Retina (tissue), 1 donor: ENCODE results near the gene FOXB1.

Experiments used
- DNase-seq: peaks from one replicate; pipeline ENCODE4 v3.0.0-alpha.2; 2016

The FOXB1 gene

DNA sequence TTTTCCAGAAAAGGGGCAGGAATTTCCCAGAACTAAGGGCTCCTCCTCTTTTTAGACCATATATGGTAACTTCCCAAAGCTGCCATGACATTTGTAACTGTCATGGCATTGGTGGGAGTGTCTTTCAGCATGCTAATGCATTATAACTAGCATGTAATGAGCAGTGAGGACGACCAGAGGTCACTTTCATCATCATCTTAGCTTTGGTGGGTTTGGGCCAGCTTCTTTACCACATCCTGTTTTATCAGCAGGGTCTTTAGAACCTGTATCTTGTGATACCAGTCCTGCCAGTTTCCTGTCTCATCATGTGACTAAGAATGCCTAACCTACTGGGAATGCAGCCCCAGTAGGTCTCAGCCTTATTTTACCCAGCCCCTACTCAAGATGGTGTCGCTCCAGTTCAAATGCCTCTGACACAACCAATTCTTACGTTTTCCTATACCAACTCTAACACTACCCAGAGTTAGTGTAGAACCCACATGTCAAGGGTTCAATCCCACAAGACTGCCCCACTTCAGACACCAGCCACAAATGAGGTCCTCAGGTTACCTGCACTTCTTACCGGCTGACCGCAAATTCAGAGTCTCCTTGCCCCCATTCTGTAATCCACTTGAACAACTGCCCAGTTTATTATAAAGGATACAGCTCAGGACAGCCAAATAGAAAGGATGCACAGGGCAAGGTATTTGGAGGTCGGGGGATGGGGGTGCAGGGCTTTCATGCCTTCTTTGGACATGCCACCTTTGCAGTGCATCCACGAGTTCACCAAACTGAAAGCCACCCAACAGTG lies 17.7 kb downstream of the FOXB1 start:
- no peak for DNase-seq

DNA sequence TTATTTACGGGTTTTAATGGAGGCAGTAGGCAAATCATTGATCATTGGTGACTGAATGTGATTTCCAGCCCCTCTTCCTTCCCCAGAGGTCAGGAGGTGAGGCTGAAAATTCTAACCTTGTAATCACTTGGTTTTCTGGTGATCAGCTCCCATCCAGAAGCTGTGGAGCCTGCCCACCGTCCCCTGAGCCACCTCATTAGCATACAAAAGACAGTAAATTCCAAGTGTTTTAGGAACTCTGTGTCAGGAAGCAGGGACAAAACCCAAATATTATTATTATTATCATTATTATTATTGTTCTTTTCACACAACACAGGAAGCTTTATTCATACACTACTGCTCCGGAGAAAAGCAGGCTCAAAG lies 18.2 kb downstream of the FOXB1 start:
- DNase-seq: no peak

DNA sequence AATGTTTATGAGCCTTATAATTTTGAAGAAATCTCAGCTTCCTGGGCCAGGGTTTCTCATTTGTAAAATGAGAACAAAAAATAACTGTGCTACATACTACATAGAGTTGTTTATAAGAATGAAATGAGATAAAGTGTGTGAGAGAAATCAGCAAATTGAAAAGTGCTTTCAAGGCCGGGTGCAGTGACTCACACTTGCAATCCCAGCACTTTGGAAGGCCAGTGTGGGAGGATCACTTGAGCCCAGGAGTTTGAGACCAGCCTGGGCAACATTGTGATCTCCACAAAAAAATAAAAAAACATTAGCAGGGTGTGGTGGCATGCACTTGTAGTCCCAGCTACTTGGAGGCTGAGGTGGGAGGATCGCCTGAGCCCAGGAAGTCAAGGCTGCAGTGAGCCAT lies 22.4 kb downstream of the FOXB1 start:
- no peak for DNase-seq

DNA sequence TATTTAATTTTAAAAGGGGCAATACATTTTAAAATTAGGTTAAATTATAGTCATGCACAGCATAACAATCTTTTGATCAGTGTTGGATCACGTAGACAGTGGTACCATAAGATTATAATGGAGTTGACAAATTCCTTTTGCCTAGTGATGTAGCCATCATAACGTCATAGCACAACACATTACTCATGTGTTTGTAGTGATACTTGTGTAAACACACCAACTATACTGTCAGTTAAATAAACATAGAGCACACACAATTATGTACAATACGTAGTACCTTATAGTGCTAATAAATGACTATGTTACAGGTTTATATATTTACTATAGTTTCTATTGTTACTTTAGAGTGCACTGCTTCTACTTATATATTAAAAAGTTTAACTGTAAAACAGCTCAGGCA lies 31.2 kb downstream of the FOXB1 start:
- no peak for DNase-seq

GRCh38 chr15:60039316-60039715 lies 35.2 kb downstream of the FOXB1 start:
- no peak for DNase-seq

- DNase-seq: no peak
Observed at GRCh38 chr15:60043744-60044435, 39.8 kb downstream of the FOXB1 start.

DNA sequence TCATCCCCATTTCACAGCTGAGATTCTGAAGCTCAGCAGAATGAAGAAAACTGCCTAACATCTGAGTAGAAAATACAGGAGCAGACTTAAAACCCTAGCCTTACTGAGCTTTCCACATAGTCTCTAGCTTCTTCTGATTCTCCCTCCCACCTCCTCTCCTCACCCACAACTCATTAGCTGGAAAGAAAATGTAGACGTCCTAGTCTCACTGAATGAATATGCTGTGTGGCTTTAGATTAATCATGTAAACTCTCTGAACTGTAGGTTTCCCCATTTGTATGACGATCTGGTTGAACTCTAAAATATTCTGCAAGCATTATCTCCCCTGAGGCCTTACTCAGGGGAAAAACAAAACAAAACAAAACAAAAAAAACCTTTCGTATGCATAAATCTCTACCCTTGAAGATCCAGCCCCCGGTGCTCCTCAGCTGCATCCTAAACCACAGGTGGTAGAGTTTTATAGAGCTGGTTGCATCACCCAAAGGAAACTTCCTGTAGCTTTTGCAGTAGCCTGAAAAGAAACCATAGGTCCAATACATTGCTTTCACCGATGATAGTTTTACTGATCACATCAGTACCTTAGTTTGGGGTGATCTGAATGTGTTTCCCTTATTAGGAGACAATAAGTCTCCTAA lies 40.6 kb downstream of the FOXB1 start:
- no peak for DNase-seq

DNA sequence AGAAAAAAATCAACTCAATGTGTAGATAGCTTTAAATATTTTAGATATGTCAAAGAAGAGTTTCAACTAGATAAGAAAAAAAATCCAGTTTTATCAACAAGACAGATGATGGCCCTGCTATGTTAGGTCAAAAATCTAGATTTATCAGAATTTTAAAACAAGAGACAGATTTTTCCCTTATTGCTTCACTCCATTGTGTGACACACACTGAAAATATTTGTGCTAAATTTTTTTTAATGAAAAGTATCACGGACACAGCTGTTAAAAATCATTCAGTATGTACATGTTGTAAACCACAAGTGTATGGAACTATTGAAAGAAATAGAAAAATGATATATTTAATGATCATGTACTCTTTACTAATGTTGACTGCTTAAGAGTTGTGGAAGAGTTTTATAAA lies 43.6 kb downstream of the FOXB1 start:
- no peak for DNase-seq

DNA sequence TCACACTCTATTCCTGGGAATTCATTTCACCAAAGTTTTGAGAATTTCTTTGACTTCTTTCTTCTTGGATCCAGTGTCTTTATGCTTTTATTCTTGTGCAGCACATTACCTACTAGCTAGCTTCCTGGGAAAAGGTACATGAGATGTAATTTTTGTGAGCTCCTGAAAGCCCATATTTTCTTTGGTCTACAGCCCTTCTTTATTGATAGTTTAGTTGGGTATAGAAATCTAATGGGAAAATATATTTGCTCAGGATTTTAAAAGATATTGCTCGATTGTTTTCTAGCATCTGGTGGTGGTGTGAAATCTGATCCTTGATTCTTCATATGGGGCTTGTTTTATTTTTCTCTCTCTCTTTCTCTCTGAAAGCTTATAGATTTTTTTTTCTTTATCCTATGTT lies 45.8 kb downstream of the FOXB1 start:
- DNase-seq: no peak

- DNase-seq: no peak
Observed at GRCh38 chr15:60052796-60053195, 48.7 kb downstream of the FOXB1 start.

- no peak for DNase-seq
Observed at GRCh38 chr15:60054472-60054871, 50.4 kb downstream of the FOXB1 start.
